Liver (tissue), 9 donors: ENCODE data around the gene RFWD3. TPM values are rescaled to one million over a fixed set of nuclear protein-coding genes. Genes with fewer than 3 reads are reported as not detected.

ENCODE experiments used
- DNase-seq: peaks from one replicate; pipeline ENCODE4 v3.0.0-alpha.2; 2017; ENCODE audit warnings: low spot score
- H3K27ac ChIP-seq, 2 donors: one replicate each; pipeline ENCODE4 v1.7.0; 2013; ENCODE audit warnings: inconsistent platforms in 2 of 2, low read length in 2 of 2, control low read depth in 1 of 2, low read depth in 1 of 2, mild to moderate bottlenecking in 1 of 2
- H3K27me3 ChIP-seq, 4 donors: one replicate each; pipeline versions ENCODE4 v1.6.1 to v1.7.0; 2013; ENCODE audit warnings: low read length in 3 of 4, inconsistent platforms in 1 of 4, mild to moderate bottlenecking in 1 of 4, moderate library complexity in 1 of 4; ENCODE audit not compliant: control insufficient read depth in 4 of 4, insufficient read depth in 4 of 4
- H3K36me3 ChIP-seq, 4 donors: one replicate each; pipeline versions ENCODE4 v1.6.1 to v1.7.0; 2013; ENCODE audit warnings: low read length in 3 of 4, mild to moderate bottlenecking in 3 of 4, low read depth in 1 of 4, moderate library complexity in 1 of 4; ENCODE audit not compliant: control insufficient read depth in 4 of 4, insufficient read depth in 3 of 4
- H3K4me1 ChIP-seq, 4 donors: one replicate each; pipeline versions ENCODE4 v1.6.1 to v1.7.0; 2013; ENCODE audit warnings: low read length in 3 of 4, mild to moderate bottlenecking in 3 of 4, moderate library complexity in 1 of 4; ENCODE audit not compliant: control insufficient read depth in 4 of 4, insufficient read depth in 4 of 4
- H3K4me3 ChIP-seq, 3 donors: one replicate each; pipeline versions ENCODE4 v1.6.1 to v1.7.0; 2013; ENCODE audit warnings: low read length in 3 of 3, control low read depth in 1 of 3, low read depth in 1 of 3, mild to moderate bottlenecking in 1 of 3
- H3K9ac ChIP-seq, 2 donors: one replicate each; pipeline ENCODE4 v1.7.0; 2013; ENCODE audit warnings: low read length in 2 of 2, mild to moderate bottlenecking in 2 of 2, moderate library complexity in 2 of 2, control low read depth in 1 of 2, low read depth in 1 of 2
- H3K9me3 ChIP-seq, 4 donors: one replicate each; pipeline versions ENCODE4 v1.6.1 to v1.7.0; 2013; ENCODE audit warnings: low read length in 3 of 4; ENCODE audit not compliant: control insufficient read depth in 4 of 4
- EGR1 ChIP-seq, 2 donors: IDR thresholded peaks; 2 replicates each; pipeline ENCODE4 v1.6.1; 2016 to 2018; ENCODE audit warnings: antibody characterized with exemption in 2 of 2, low read depth in 2 of 2
- FOXA1 ChIP-seq: IDR thresholded peaks from 2 replicates; pipeline ENCODE4 v1.6.1; 2016; ENCODE audit warnings: antibody characterized with exemption
- FOXA2 ChIP-seq: IDR thresholded peaks from 2 replicates; pipeline ENCODE4 v1.6.1; 2016; ENCODE audit warnings: antibody characterized with exemption
- GABPA ChIP-seq, 2 donors: IDR thresholded peaks in 1 of 2; conservative IDR thresholded peaks in 1 of 2; 2 replicates each; pipeline ENCODE4 v1.6.1; 2016; ENCODE audit warnings: antibody characterized with exemption in 2 of 2, mild to moderate bottlenecking in 1 of 2, moderate library complexity in 1 of 2
- HNF4G ChIP-seq: IDR thresholded peaks from 2 replicates; pipeline ENCODE4 v1.6.1; 2016; ENCODE audit warnings: antibody characterized with exemption
- JUND ChIP-seq, 2 donors: IDR thresholded peaks; 2 replicates each; pipeline ENCODE4 v1.6.1; 2016; ENCODE audit warnings: antibody characterized with exemption in 2 of 2
- NR2F2 ChIP-seq: IDR thresholded peaks from 2 replicates; pipeline ENCODE4 v1.6.1; 2016; ENCODE audit warnings: antibody characterized with exemption
- RAD21 ChIP-seq, 2 donors: IDR thresholded peaks; 2 replicates each; pipeline ENCODE4 v1.6.1; 2016; ENCODE audit warnings: antibody characterized with exemption in 2 of 2, mild to moderate bottlenecking in 2 of 2
- RXRA ChIP-seq, 2 donors: IDR thresholded peaks; 2 replicates each; pipeline ENCODE4 v1.6.1; 2017 to 2018; ENCODE audit warnings: antibody characterized with exemption in 2 of 2, mild to moderate bottlenecking in 1 of 2
- TAF1 ChIP-seq: conservative IDR thresholded peaks from 2 replicates; pipeline ENCODE4 v1.6.1; 2016; ENCODE audit warnings: antibody characterized with exemption, mild to moderate bottlenecking
- WGBS: extraction: QIAGEN DNeasy Blood & Tissue Kit; methylation state at CpG from one replicate; pipeline ENCODE4 v1.1.7; 2013; 5-methylcytosine and 5-hydroxymethylcytosine counted together
- polyA plus RNA-seq, 2 donors: library from polyadenylated mRNA; stranded (reverse) in 1 of 2; unstranded in 1 of 2; fragments of 200-250 nt in 1 of 2; fragments of >200 nt in 1 of 2; fragmentation: Nextera tagmentation in 1 of 2; extraction: Ambion mirVana in 1 of 2; gene quantifications; one replicate each; pipeline versions ENCODE4 v1.2.1 to v1.2.3, GENCODE V29; 2013 to 2015
- total RNA-seq, 2 donors: library from RNA; depleted of rRNA; stranded (reverse); fragments of >200 nt; gene quantifications; one replicate each; pipeline ENCODE4 v1.2.3, GENCODE V29; 2014
- TF ChIP-seq, protein P1 (sequence below): IDR thresholded peaks from 2 replicates; pipeline ENCODE4 v1.6.1; 2016; ENCODE audit warnings: antibody characterized with exemption
- TF ChIP-seq, protein P2 (sequence below): IDR thresholded peaks from 2 replicates; pipeline ENCODE4 v1.6.1; 2016; ENCODE audit warnings: antibody characterized with exemption
- TF ChIP-seq, protein P3 (sequence below): fragments of 150-350 bp; IDR thresholded peaks from 2 replicates; pipeline ENCODE4 v1.5.1; 2017; ENCODE audit warnings: improper control_type of control experiment, low read depth, low read length; ENCODE audit not compliant: missing input control
- TF ChIP-seq, protein P4 (sequence below): IDR thresholded peaks from 2 replicates; pipeline ENCODE4 v1.6.1; 2016; ENCODE audit warnings: antibody characterized with exemption
- TF ChIP-seq, protein P5 (sequence below): IDR thresholded peaks from 2 replicates; pipeline ENCODE4 v1.6.1; 2016; ENCODE audit warnings: antibody characterized with exemption, mild to moderate bottlenecking
- donor health status: healthy.
- donor health status: healthy.
- donor health status: healthy.
- donor health status: healthy.
- donor health status: healthy.

Gene RFWD3
- total and polyA plus RNA-seq, 4 donors, result 2.4 to 21.8 (median 9.0) TPM

DNA sequence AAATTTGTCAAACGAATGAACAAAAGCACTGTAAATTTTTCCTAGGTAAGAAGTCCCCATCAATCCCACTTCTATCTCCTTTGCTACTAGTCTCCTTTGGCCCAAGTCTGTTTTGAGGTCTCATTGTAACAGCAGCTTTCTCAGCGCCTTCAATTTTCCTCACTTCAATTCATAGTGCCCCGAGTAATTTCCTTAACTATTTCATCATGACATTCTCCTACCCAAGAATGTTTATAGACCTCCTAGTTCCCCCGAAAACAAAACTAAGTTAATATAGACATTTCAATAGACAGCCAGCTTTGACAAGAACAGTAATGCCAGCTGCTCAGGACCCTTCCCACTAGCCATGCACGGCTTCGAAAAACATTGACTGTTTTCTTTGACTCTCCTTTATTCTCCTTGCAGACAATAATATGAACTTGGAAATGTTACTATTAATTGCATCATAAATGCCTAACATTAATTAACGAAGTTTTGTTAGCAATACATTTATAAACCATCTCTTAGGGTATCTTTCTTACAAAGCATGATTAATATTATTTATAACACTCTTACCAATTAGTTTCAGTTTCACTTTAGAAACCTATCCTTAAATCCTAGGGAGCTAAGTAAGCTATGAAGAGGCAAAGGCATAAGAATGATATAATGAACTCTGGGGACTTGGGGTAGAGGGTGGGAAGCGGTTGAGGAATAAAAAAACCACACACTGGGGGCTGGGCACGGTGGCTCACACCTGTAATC, 82.6 kb downstream of the RFWD3 start:
- no peaks in the 10 kb centered on the region for H3K27me3 ChIP-seq
- H3K27ac ChIP-seq, result no peak overlapping the region
- peaks cover 0 to 10% (median 2%) of the 10 kb centered on the region in 4 donors for H3K4me1 ChIP-seq
- WGBS, result 91% methylated on average over 9 of the region's 9 CpGs
- H3K36me3 ChIP-seq, result no peaks in the 10 kb centered on the region
- H3K4me3 ChIP-seq, result no peak overlapping the region
- H3K9me3 ChIP-seq, result no peaks in the 10 kb centered on the region
- TF ChIP-seq, protein P1, sequence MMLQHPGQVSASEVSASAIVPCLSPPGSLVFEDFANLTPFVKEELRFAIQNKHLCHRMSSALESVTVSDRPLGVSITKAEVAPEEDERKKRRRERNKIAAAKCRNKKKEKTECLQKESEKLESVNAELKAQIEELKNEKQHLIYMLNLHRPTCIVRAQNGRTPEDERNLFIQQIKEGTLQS, result no peak
- TF ChIP-seq HNF4G, result no peak
- no peak for TF ChIP-seq RAD21 (IDR thresholded peaks at IDR 0.05)
- TF ChIP-seq, protein P2, sequence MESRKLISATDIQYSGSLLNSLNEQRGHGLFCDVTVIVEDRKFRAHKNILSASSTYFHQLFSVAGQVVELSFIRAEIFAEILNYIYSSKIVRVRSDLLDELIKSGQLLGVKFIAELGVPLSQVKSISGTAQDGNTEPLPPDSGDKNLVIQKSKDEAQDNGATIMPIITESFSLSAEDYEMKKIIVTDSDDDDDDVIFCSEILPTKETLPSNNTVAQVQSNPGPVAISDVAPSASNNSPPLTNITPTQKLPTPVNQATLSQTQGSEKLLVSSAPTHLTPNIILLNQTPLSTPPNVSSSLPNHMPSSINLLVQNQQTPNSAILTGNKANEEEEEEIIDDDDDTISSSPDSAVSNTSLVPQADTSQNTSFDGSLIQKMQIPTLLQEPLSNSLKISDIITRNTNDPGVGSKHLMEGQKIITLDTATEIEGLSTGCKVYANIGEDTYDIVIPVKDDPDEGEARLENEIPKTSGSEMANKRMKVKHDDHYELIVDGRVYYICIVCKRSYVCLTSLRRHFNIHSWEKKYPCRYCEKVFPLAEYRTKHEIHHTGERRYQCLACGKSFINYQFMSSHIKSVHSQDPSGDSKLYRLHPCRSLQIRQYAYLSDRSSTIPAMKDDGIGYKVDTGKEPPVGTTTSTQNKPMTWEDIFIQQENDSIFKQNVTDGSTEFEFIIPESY, result no peak
- no peak for TF ChIP-seq JUND (IDR thresholded peaks at IDR 0.05)
- TF ChIP-seq RXRA (IDR thresholded peaks at IDR 0.05), result no peak
- TF ChIP-seq FOXA1, result no peak
- no peak for TF ChIP-seq TAF1
- TF ChIP-seq, protein P3, sequence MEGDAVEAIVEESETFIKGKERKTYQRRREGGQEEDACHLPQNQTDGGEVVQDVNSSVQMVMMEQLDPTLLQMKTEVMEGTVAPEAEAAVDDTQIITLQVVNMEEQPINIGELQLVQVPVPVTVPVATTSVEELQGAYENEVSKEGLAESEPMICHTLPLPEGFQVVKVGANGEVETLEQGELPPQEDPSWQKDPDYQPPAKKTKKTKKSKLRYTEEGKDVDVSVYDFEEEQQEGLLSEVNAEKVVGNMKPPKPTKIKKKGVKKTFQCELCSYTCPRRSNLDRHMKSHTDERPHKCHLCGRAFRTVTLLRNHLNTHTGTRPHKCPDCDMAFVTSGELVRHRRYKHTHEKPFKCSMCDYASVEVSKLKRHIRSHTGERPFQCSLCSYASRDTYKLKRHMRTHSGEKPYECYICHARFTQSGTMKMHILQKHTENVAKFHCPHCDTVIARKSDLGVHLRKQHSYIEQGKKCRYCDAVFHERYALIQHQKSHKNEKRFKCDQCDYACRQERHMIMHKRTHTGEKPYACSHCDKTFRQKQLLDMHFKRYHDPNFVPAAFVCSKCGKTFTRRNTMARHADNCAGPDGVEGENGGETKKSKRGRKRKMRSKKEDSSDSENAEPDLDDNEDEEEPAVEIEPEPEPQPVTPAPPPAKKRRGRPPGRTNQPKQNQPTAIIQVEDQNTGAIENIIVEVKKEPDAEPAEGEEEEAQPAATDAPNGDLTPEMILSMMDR, result no peak
- TF ChIP-seq, protein P4, sequence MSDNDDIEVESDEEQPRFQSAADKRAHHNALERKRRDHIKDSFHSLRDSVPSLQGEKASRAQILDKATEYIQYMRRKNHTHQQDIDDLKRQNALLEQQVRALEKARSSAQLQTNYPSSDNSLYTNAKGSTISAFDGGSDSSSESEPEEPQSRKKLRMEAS, result no peak
- TF ChIP-seq EGR1 (IDR thresholded peaks at IDR 0.05; ENCODE audit: low read depth in 2 of 2), result no peak
- TF ChIP-seq NR2F2, result no peak
- TF ChIP-seq FOXA2, result no peak
- TF ChIP-seq, protein P5, sequence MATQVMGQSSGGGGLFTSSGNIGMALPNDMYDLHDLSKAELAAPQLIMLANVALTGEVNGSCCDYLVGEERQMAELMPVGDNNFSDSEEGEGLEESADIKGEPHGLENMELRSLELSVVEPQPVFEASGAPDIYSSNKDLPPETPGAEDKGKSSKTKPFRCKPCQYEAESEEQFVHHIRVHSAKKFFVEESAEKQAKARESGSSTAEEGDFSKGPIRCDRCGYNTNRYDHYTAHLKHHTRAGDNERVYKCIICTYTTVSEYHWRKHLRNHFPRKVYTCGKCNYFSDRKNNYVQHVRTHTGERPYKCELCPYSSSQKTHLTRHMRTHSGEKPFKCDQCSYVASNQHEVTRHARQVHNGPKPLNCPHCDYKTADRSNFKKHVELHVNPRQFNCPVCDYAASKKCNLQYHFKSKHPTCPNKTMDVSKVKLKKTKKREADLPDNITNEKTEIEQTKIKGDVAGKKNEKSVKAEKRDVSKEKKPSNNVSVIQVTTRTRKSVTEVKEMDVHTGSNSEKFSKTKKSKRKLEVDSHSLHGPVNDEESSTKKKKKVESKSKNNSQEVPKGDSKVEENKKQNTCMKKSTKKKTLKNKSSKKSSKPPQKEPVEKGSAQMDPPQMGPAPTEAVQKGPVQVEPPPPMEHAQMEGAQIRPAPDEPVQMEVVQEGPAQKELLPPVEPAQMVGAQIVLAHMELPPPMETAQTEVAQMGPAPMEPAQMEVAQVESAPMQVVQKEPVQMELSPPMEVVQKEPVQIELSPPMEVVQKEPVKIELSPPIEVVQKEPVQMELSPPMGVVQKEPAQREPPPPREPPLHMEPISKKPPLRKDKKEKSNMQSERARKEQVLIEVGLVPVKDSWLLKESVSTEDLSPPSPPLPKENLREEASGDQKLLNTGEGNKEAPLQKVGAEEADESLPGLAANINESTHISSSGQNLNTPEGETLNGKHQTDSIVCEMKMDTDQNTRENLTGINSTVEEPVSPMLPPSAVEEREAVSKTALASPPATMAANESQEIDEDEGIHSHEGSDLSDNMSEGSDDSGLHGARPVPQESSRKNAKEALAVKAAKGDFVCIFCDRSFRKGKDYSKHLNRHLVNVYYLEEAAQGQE, result no peak
- no peak for TF ChIP-seq GABPA (IDR thresholded peaks at IDR 0.05 in 1 of 2, conservative IDR thresholded peaks at IDR 0.05 in 1 of 2)
- DNase-seq, result no peak
- no peak overlapping the region for H3K9ac ChIP-seq
